Memory B cell (primary cell): ENCODE data around the gene PRKCD.
A peak's percentile ranks its signal among the peaks of the same experiment; 100 is the strongest.

ENCODE experiments used
- ATAC-seq: fragments of 150-1000 bp; cut with Tn5 transposase; 2 replicates; pipeline ENCODE4 v1.10.0; 2021; ENCODE audit warnings: low read depth, mild to moderate bottlenecking, moderate library complexity
- DNase-seq, 2 donors: peaks; one replicate each; pipeline ENCODE4 v3.0.0; 2022; ENCODE audit warnings: low spot score in 2 of 2
- H3K27ac Mint-ChIP-seq: one replicate; pipeline ENCODE4 v1.8.0; 2022; ENCODE audit warnings: mild to moderate bottlenecking, moderate library complexity, mixed read lengths
- H3K27me3 Mint-ChIP-seq: one replicate; pipeline ENCODE4 v1.8.0; 2022; ENCODE audit warnings: mixed read lengths
- H3K36me3 Mint-ChIP-seq: one replicate; pipeline ENCODE4 v1.8.0; 2022; ENCODE audit warnings: mild to moderate bottlenecking, mixed read lengths
- H3K4me1 Mint-ChIP-seq: one replicate; pipeline ENCODE4 v1.8.0; 2022; ENCODE audit warnings: mixed read lengths
- H3K4me3 Mint-ChIP-seq: one replicate; pipeline ENCODE4 v1.8.0; 2022; ENCODE audit warnings: mild to moderate bottlenecking, moderate library complexity, mixed read lengths
- H3K9me3 Mint-ChIP-seq: one replicate; pipeline ENCODE4 v1.8.0; 2022; ENCODE audit warnings: mixed read lengths

PRKCD gene

DNA sequence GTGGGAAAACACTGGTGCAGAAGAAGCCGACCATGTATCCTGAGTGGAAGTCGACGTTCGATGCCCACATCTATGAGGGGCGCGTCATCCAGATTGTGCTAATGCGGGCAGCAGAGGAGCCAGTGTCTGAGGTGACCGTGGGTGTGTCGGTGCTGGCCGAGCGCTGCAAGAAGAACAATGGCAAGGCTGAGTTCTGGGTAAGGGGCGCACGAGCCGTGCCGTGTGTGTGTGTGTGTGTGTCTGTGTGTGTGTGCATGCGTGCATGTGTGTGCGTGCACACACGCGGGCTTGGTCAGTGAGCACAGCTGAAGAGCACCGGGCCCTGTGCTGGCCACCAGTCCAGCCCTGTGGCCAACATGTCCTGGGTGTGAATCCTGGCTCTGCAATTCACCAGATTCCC is 18.6 kb downstream of the PRKCD start:
- DNase-seq (no peak), ATAC-seq (no peak)
- Mint-ChIP-seq H3K9me3 (no peaks in the 10 kb centered on the region), H3K4me1 (peaks cover 45% of the 10 kb centered on the region), H3K4me3 (peak overlapping the region; percentile 48), H3K36me3 (peaks cover 10% of the 10 kb centered on the region), H3K27me3 (no peaks in the 10 kb centered on the region), H3K27ac (peak overlapping the region; percentile 69)

DNA sequence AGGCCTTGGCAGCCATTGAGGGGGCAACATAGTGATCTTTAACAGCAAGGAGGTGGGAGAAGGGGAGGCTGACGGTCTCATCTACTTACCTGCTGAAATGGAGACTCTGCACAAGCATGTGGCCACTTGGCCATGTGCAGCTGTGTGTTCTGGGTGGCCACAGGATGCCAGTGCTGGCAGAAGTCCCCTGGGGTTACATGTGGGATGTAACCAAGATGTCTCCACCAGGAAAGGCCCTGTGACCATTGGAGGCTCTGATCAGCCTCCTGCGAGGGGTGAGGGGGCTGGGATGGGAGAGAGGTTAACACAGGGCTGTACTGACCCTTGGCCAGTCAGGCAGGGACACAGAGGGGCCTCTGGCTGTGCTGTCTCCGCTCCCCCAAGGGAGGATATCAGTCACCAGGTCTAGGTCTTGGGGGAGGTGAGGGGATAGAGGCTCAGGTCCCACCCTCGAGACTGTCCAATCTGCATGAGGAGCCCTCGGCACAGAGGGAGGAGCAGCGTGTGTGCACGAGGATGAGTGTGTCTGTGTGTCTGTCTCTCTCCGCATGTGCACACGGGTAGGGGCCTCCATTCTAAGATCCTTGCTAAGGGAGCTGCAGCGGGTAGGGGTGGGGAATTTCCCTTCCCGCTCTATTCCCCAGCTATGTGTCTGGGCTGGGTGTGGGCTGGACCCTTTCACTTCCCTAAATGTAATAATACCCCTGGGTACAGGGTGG is 19.5 kb downstream of the PRKCD start:
- H3K27me3 Mint-ChIP-seq, result no peaks in the 10 kb centered on the region
- H3K9me3 Mint-ChIP-seq, result no peaks in the 10 kb centered on the region
- ATAC-seq (peak; percentile 100), DNase-seq (peak; percentile 55 to 73)
- H3K4me3 Mint-ChIP-seq, result peak overlapping the region; percentile 70
- H3K4me1 Mint-ChIP-seq, result peaks cover 38% of the 10 kb centered on the region
- H3K36me3 Mint-ChIP-seq, result peaks cover 15% of the 10 kb centered on the region
- H3K27ac Mint-ChIP-seq, result peak overlapping the region; percentile 69

DNA sequence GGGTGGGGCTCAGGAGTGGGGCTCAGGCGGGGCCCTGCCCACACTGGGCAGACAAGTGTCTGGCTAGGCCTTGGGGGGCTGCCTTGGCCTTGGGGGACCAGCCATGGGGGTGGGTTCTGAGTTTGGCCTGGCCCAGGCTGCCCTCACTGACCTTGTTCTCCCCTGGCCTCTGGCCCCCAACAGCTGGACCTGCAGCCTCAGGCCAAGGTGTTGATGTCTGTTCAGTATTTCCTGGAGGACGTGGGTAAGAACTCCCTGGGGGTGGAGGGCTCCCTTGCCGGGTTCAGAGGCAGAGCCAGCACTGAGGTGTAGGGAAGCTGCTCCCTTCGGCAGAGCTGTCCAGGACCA is 20.0 kb downstream of the PRKCD start:
- H3K4me3 Mint-ChIP-seq, result peak overlapping the region; percentile 70
- no peaks in the 10 kb centered on the region for H3K27me3 Mint-ChIP-seq
- ATAC-seq, result no peak
- no peak for DNase-seq
- peaks cover 15% of the 10 kb centered on the region for H3K36me3 Mint-ChIP-seq
- H3K4me1 Mint-ChIP-seq, result peaks cover 33% of the 10 kb centered on the region
- H3K9me3 Mint-ChIP-seq, result no peaks in the 10 kb centered on the region
- peak overlapping the region; percentile 69 for H3K27ac Mint-ChIP-seq

DNA sequence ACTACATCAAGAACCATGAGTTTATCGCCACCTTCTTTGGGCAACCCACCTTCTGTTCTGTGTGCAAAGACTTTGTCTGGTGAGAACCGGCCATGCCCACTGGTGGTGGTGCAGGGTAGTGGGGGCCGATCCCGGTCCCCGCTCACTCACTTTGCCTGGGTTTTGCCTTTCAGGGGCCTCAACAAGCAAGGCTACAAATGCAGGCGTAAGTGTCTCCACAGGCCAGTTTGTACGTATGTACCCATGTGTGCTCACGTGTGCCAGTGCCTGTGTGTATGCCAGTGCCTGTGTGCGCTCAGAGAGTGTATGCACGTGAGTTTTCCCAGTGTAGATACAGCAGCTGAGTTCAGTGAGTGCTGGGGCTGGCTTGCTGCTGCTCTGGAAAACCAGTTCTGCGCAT is 20.5 kb downstream of the PRKCD start:
- DNase-seq, result no peak
- Mint-ChIP-seq H3K9me3 (no peaks in the 10 kb centered on the region), H3K4me1 (peaks cover 28% of the 10 kb centered on the region), H3K27me3 (no peaks in the 10 kb centered on the region), H3K4me3 (peak overlapping the region; percentile 70), H3K27ac (peak overlapping the region; percentile 69), H3K36me3 (peaks cover 18% of the 10 kb centered on the region)
- ATAC-seq, result no peak

DNA sequence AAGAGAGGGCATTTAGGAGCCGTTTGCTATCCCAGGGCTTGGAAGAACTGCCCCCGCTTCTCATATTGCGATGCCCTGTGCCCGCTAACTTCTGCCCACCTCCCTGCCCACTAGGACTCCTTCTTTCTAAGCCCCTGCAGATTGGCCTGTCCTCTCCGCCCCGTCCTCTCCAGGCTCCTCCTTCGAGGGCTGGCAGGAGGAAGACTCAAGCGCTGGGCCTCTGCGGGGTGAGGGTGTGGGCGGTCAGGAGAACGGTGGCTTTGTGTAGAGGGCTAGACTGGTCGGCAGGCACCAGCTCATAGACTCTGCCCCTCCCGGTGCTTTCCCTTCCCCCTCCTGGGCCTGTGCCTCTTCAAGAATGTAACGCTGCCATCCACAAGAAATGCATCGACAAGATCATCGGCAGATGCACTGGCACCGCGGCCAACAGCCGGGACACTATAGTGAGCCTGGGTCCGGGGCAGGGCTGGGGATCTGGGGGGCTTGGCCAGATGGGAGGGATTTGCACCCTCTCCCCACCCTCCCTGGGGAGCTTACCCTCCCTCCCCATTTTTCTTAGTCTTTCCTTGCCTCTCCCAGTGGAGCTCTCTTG is 21.9 kb downstream of the PRKCD start:
- Mint-ChIP-seq H3K36me3 (peaks cover 21% of the 10 kb centered on the region), H3K27me3 (no peaks in the 10 kb centered on the region), H3K27ac (no peak overlapping the region), H3K9me3 (no peaks in the 10 kb centered on the region), H3K4me3 (no peak overlapping the region), H3K4me1 (peaks cover 30% of the 10 kb centered on the region)
- no peak for DNase-seq
- no peak for ATAC-seq

DNA sequence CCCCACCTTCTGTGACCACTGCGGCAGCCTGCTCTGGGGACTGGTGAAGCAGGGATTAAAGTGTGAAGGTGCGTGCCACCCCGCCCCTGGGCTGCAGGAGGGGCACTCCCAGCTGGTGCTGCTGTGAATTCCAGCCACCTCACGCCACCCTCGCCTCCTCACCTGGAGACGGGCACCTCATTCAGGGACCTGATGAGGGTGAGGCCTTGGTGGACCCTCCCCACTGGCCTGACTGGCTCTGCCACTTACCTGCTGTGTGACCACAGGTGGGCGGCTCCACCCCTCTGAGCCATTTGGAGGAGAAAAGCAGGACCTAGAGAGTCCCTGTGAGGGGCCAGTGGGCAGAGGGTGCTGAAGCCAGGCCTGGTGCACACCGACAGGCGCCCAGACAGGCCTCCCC is 22.5 kb downstream of the PRKCD start:
- DNase-seq (no peak), ATAC-seq (no peak)
- Mint-ChIP-seq H3K27me3 (no peaks in the 10 kb centered on the region), H3K9me3 (no peaks in the 10 kb centered on the region), H3K36me3 (peaks cover 21% of the 10 kb centered on the region), H3K4me3 (no peak overlapping the region), H3K27ac (no peak overlapping the region), H3K4me1 (peaks cover 27% of the 10 kb centered on the region)

DNA sequence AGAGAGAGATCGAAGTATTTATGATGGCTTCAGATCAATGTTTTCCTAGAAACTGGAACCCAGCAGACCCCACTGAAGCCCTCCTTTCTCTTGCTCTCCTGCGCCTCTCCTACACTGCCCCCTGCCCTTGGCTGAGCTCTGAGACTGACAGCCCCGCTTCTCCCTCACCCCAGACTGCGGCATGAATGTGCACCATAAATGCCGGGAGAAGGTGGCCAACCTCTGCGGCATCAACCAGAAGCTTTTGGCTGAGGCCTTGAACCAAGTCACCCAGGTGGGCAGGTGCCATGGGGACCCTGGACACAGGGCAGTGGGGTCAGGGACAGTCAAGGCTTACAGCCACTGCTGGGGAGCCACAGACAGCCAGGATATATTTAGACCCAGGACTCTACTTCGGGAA is 23.7 kb downstream of the PRKCD start:
- DNase-seq (no peak), ATAC-seq (no peak)
- H3K36me3 Mint-ChIP-seq, result peaks cover 15% of the 10 kb centered on the region
- peaks cover 16% of the 10 kb centered on the region for H3K4me1 Mint-ChIP-seq
- H3K4me3 Mint-ChIP-seq, result no peak overlapping the region
- no peaks in the 10 kb centered on the region for H3K27me3 Mint-ChIP-seq
- H3K9me3 Mint-ChIP-seq, result no peaks in the 10 kb centered on the region
- peak overlapping the region; percentile 81 for H3K27ac Mint-ChIP-seq

DNA sequence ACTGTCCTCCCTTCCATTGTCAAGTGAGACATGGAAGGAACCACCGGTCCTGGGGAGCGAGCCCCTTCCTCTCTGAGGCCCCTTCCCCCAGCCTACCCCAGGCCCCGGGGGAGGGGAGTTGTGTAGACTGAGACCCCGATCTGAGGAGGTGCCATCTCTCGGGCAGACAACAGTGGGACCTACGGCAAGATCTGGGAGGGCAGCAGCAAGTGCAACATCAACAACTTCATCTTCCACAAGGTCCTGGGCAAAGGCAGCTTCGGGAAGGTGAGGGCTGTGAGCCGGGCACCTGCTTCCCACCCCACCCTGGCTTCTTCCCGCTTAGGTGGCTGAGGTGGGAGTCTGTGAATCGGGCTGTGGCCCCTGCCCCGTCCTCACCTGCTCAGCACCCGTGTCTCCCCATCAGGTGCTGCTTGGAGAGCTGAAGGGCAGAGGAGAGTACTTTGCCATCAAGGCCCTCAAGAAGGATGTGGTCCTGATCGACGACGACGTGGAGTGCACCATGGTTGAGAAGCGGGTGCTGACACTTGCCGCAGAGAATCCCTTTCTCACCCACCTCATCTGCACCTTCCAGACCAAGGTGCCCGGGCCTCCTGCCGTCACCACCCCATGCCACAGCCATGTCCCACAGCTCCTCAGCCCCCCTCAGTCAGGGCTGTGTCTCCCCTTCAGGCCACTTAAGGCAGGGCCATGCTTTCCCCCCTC is 24.9 kb downstream of the PRKCD start:
- H3K36me3 Mint-ChIP-seq, result peaks cover 21% of the 10 kb centered on the region
- no peaks in the 10 kb centered on the region for H3K27me3 Mint-ChIP-seq
- DNase-seq (no peak), ATAC-seq (no peak)
- H3K4me3 Mint-ChIP-seq, result no peak overlapping the region
- H3K9me3 Mint-ChIP-seq, result no peaks in the 10 kb centered on the region
- H3K4me1 Mint-ChIP-seq, result peaks cover 17% of the 10 kb centered on the region
- peak overlapping the region; percentile 41 for H3K27ac Mint-ChIP-seq

DNA sequence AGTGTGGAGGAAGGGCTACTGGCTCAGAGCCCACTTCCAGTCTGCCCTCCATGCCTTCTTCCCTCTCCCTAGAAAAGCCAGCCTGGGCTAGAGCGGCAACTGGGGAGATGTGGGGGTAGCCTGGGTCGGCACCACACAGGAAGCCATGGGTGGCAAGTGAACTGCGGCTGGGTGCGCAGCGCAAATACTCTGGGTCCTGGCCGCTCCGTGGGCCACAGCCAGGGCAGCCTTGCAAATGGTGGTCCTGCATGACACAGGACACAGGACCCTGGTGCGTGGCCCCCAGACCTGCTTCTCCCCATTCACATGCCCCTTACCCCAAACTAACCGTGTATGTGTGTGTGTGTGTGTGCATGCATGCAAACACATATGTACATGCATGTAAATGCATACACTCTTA is 25.7 kb downstream of the PRKCD start:
- ATAC-seq (no peak), DNase-seq (no peak)
- Mint-ChIP-seq H3K4me1 (peaks cover 16% of the 10 kb centered on the region), H3K36me3 (peaks cover 21% of the 10 kb centered on the region), H3K9me3 (no peaks in the 10 kb centered on the region), H3K27ac (peak overlapping the region; percentile 41), H3K4me3 (no peak overlapping the region), H3K27me3 (no peaks in the 10 kb centered on the region)

DNA sequence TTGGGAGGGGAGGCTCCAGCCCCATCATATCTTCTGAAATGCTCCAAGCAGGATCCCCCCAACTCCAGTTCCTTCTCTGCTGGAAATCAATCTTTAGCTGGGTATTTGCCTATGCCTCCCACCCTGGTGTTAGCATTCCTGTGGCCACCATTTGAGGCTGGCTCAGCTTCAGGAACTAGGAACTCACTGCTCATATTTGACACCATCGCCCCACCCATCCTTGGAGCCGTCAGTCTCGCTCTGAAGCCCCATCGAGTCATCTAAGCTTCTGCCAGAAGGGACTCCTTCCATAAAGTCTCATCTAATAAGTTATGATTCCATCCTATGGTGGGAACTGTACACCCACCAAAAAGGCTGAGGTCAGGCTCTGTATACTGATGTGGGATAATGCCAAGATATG is 26.4 kb downstream of the PRKCD start:
- ATAC-seq, result no peak

DNA sequence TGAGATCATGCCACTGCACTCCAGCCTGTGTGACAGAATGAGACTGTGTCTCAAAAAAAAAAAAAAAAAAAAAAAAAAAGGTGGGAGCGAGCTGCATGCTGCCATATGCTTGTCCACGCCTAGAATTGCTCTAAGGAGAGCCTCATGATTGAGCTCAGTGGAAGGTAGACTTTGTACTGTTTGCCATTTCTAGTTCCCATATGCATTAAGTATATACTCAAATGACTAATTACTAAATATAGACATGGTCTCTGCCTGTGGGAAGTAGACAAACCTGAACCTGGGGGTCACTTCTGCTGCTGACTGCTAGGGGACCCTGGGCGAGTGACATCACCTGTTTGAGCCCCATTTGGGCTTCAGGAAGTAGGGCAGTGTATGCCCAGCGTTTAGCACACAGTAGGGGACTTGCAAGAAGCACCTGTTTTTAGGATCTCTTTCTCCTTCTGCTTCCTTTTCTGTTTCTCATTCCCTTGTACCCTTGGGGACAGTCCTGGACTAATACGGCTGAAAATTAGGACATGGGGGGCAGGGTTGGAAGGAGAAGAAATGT is 27.2 kb downstream of the PRKCD start:
- peaks cover 28% of the 10 kb centered on the region for H3K4me1 Mint-ChIP-seq
- ATAC-seq (no peak), DNase-seq (no peak)
- H3K36me3 Mint-ChIP-seq, result peaks cover 23% of the 10 kb centered on the region
- H3K27ac Mint-ChIP-seq, result peak overlapping the region; percentile 20
- no peaks in the 10 kb centered on the region for H3K27me3 Mint-ChIP-seq
- H3K9me3 Mint-ChIP-seq, result no peaks in the 10 kb centered on the region
- H3K4me3 Mint-ChIP-seq, result no peak overlapping the region

More for the DNA sequence above, 26.4 kb downstream of the PRKCD start:
- Mint-ChIP-seq H3K36me3 (peaks cover 23% of the 10 kb centered on the region), H3K4me1 (peaks cover 22% of the 10 kb centered on the region), H3K4me3 (no peak overlapping the region), H3K27ac (no peak overlapping the region), H3K27me3 (no peaks in the 10 kb centered on the region), H3K9me3 (no peaks in the 10 kb centered on the region)
- no peak for DNase-seq

DNA sequence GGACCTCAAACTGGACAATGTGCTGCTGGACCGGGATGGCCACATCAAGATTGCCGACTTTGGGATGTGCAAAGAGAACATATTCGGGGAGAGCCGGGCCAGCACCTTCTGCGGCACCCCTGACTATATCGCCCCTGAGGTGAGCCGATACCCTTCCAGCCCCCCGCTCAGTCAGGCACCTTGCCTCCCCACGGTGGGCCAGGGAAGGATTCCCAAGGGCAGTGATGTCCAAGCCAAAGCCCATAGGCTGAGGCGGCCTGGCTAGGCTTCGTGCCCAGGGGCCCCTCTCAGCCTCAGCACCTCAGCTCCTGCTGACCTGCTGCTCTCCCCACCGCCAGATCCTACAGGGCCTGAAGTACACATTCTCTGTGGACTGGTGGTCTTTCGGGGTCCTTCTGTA is 27.7 kb downstream of the PRKCD start:
- Mint-ChIP-seq H3K4me3 (no peak overlapping the region), H3K4me1 (peaks cover 32% of the 10 kb centered on the region), H3K36me3 (peaks cover 24% of the 10 kb centered on the region), H3K27ac (peak overlapping the region; percentile 20), H3K27me3 (no peaks in the 10 kb centered on the region), H3K9me3 (no peaks in the 10 kb centered on the region)
- DNase-seq (no peak), ATAC-seq (no peak)

DNA sequence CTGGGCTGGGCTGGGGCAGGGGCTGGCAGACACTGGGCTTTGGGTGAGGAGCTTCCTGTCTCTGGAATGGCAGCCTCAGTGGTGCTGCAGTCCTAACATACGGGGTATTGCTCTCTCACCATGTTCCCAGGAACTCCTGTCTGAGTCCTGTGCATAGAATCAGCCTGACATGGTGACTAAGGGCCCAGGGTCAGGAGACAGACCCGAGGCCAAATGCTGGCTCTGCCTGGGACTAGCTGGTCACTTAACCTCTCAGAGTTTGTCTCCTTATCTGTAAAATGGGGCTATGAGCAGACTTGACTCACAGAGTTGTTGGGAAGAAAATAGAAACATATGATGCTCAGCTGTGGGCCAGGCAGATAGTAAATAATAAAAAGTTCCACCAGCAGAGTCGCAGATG is 28.3 kb downstream of the PRKCD start:
- no peaks in the 10 kb centered on the region for H3K9me3 Mint-ChIP-seq
- H3K36me3 Mint-ChIP-seq, result peaks cover 22% of the 10 kb centered on the region
- H3K27me3 Mint-ChIP-seq, result no peaks in the 10 kb centered on the region

DNA sequence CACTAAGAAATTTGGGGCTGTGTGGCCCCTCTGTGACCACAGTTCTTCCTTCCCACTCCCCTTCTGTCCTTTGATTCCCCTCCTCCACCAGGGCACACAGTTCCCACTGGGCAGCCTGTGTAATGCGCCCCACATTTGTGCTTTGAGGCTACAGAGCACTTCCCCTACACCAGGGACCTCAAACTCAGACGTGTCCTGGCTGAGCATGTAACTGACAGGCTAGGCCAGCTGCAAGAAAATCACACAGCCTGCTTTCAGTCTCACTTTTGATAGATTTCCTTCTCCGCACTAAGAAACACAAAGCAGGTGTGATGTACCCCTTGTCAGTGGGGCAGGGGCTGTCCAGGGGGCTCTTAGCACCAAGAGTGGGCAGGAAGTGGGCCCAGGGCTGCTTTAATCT is 29.6 kb downstream of the PRKCD start:
- peak overlapping the region; percentile 69 for H3K27ac Mint-ChIP-seq

More for the DNA sequence above, 28.3 kb downstream of the PRKCD start:
- peaks cover 32% of the 10 kb centered on the region for H3K4me1 Mint-ChIP-seq
- no peak overlapping the region for H3K4me3 Mint-ChIP-seq
- DNase-seq (peak in 1 of 2 donors; percentile 5), ATAC-seq (no peak)
- no peak overlapping the region for H3K27ac Mint-ChIP-seq

More for the DNA sequence above, 29.6 kb downstream of the PRKCD start:
- no peaks in the 10 kb centered on the region for H3K9me3 Mint-ChIP-seq
- H3K27me3 Mint-ChIP-seq, result no peaks in the 10 kb centered on the region
- H3K36me3 Mint-ChIP-seq, result peaks cover 17% of the 10 kb centered on the region
- H3K4me3 Mint-ChIP-seq, result no peak overlapping the region
- H3K4me1 Mint-ChIP-seq, result peaks cover 39% of the 10 kb centered on the region
- ATAC-seq (peak; percentile 57), DNase-seq (peak in 1 of 2 donors; percentile 8)
